WTC11 (cell line): ENCODE results near the gene MYOZ2.

ENCODE experiments used
- ELF4 ChIP-seq: sonication (generic); formaldehyde crosslinking; IDR thresholded peaks from 2 replicates; pipeline ENCODE4 v1.8.1; 2022; ENCODE audit warnings: low read depth, mild to moderate bottlenecking, moderate library complexity, missing genetic modification reagents
- SP1 ChIP-seq: sonication (generic); formaldehyde crosslinking; conservative IDR thresholded peaks from 2 replicates; pipeline ENCODE4 v1.8.1; 2022; ENCODE audit warnings: missing genetic modification reagents
- TEAD1 ChIP-seq: sonication (generic); formaldehyde crosslinking; IDR thresholded peaks from 2 replicates; pipeline ENCODE4 v1.8.0; 2022; ENCODE audit warnings: mild to moderate bottlenecking, missing genetic modification reagents
- TF ChIP-seq, protein P1 (sequence below): sonication (generic); formaldehyde crosslinking; IDR thresholded peaks from 2 replicates; pipeline ENCODE4 v1.8.1; 2023; ENCODE audit warnings: mild to moderate bottlenecking, missing genetic modification reagents, borderline replicate concordance
- TF ChIP-seq, protein P2 (sequence below): fragments of 200-600 bp; IDR thresholded peaks from 2 replicates; pipeline ENCODE4 v1.8.0; 2022; ENCODE audit warnings: antibody characterized with exemption
- TF ChIP-seq, protein P3 (sequence below): sonication (generic); formaldehyde crosslinking; IDR thresholded peaks from 2 replicates; pipeline ENCODE4 v1.8.1; 2023; ENCODE audit warnings: mild to moderate bottlenecking, missing genetic modification reagents, moderate library complexity
- TF ChIP-seq, protein P4 (sequence below): sonication (generic); formaldehyde crosslinking; IDR thresholded peaks from 2 replicates; pipeline ENCODE4 v1.8.1; 2023; ENCODE audit warnings: mild to moderate bottlenecking, missing genetic modification reagents

DNA sequence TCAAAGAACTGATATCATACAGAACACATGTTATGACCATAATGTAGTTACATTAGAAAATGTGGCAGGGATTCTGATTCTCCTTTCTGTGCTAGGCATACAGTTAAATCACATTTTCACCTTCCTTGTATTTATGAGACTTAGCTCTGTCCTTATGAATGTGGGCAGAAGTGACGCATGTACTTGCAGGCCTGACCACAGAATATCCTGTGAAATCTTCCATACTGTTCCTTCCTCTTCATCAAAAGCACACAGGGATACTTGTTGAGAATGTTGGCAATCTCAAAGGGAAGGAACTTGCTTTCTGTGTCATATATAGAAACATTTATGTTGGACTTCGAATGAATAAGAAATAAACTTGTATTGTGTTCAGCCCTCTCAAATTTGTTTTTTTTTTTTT is 17.2 kb upstream of the MYOZ2 start:
- no peak for TF ChIP-seq ELF4 (CRISPR knock-in tag)
- TF ChIP-seq, protein P1, sequence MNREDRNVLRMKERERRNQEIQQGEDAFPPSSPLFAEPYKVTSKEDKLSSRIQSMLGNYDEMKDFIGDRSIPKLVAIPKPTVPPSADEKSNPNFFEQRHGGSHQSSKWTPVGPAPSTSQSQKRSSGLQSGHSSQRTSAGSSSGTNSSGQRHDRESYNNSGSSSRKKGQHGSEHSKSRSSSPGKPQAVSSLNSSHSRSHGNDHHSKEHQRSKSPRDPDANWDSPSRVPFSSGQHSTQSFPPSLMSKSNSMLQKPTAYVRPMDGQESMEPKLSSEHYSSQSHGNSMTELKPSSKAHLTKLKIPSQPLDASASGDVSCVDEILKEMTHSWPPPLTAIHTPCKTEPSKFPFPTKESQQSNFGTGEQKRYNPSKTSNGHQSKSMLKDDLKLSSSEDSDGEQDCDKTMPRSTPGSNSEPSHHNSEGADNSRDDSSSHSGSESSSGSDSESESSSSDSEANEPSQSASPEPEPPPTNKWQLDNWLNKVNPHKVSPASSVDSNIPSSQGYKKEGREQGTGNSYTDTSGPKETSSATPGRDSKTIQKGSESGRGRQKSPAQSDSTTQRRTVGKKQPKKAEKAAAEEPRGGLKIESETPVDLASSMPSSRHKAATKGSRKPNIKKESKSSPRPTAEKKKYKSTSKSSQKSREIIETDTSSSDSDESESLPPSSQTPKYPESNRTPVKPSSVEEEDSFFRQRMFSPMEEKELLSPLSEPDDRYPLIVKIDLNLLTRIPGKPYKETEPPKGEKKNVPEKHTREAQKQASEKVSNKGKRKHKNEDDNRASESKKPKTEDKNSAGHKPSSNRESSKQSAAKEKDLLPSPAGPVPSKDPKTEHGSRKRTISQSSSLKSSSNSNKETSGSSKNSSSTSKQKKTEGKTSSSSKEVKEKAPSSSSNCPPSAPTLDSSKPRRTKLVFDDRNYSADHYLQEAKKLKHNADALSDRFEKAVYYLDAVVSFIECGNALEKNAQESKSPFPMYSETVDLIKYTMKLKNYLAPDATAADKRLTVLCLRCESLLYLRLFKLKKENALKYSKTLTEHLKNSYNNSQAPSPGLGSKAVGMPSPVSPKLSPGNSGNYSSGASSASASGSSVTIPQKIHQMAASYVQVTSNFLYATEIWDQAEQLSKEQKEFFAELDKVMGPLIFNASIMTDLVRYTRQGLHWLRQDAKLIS (CRISPR knock-in tag): no peak
- TF ChIP-seq TEAD1 (CRISPR knock-in tag): no peak
- TF ChIP-seq, protein P2, sequence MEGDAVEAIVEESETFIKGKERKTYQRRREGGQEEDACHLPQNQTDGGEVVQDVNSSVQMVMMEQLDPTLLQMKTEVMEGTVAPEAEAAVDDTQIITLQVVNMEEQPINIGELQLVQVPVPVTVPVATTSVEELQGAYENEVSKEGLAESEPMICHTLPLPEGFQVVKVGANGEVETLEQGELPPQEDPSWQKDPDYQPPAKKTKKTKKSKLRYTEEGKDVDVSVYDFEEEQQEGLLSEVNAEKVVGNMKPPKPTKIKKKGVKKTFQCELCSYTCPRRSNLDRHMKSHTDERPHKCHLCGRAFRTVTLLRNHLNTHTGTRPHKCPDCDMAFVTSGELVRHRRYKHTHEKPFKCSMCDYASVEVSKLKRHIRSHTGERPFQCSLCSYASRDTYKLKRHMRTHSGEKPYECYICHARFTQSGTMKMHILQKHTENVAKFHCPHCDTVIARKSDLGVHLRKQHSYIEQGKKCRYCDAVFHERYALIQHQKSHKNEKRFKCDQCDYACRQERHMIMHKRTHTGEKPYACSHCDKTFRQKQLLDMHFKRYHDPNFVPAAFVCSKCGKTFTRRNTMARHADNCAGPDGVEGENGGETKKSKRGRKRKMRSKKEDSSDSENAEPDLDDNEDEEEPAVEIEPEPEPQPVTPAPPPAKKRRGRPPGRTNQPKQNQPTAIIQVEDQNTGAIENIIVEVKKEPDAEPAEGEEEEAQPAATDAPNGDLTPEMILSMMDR: no peak
- TF ChIP-seq, protein P3, sequence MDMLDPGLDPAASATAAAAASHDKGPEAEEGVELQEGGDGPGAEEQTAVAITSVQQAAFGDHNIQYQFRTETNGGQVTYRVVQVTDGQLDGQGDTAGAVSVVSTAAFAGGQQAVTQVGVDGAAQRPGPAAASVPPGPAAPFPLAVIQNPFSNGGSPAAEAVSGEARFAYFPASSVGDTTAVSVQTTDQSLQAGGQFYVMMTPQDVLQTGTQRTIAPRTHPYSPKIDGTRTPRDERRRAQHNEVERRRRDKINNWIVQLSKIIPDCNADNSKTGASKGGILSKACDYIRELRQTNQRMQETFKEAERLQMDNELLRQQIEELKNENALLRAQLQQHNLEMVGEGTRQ: no peak
- TF ChIP-seq, protein P4, sequence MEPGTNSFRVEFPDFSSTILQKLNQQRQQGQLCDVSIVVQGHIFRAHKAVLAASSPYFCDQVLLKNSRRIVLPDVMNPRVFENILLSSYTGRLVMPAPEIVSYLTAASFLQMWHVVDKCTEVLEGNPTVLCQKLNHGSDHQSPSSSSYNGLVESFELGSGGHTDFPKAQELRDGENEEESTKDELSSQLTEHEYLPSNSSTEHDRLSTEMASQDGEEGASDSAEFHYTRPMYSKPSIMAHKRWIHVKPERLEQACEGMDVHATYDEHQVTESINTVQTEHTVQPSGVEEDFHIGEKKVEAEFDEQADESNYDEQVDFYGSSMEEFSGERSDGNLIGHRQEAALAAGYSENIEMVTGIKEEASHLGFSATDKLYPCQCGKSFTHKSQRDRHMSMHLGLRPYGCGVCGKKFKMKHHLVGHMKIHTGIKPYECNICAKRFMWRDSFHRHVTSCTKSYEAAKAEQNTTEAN (CRISPR knock-in tag): no peak
- TF ChIP-seq SP1 (CRISPR knock-in tag): no peak
